K562 treated with DMSO at 1 percent for 12 hours (cell line): ENCODE data around the gene CHRM1. TPM values are rescaled to one million over a fixed set of nuclear protein-coding genes. Genes with fewer than 3 reads are reported as not detected.

ENCODE experiments used
- total RNA-seq: library from RNA; unstranded; fragments of 300-600 nt; gene quantifications from 2 replicates; pipeline ENCODE4 v1.2.3, GENCODE V29; 2022; ENCODE audit not compliant: insufficient read depth

Gene CHRM1, protein sequence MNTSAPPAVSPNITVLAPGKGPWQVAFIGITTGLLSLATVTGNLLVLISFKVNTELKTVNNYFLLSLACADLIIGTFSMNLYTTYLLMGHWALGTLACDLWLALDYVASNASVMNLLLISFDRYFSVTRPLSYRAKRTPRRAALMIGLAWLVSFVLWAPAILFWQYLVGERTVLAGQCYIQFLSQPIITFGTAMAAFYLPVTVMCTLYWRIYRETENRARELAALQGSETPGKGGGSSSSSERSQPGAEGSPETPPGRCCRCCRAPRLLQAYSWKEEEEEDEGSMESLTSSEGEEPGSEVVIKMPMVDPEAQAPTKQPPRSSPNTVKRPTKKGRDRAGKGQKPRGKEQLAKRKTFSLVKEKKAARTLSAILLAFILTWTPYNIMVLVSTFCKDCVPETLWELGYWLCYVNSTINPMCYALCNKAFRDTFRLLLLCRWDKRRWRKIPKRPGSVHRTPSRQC
- not detected in 2 replicates for total RNA-seq

DNA sequence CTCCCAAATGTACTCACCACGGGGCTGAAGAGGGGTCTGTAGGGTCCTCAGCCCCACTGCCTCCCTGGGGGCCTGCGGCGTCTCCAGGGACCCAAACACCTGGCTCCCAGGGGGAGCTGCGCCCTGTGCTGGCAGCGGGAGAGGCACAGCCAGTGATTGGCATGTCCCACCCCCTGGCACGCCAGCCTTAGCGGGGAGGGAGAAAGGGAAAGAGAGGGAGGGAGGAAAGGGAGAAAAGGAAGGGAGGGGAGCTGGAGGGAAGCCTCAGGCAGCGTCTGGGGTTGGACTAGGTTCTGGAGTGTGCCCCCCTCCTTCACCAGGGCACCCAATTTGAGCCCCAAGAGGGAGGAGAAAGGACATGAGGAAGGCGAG is at the start of gene CHRM1:
Gene CHRM1, minus strand, starts transcription at position 163 of the 372 bp plus-strand sequence. CDS start 10,263 bp downstream, outside the sequence.

DNA sequence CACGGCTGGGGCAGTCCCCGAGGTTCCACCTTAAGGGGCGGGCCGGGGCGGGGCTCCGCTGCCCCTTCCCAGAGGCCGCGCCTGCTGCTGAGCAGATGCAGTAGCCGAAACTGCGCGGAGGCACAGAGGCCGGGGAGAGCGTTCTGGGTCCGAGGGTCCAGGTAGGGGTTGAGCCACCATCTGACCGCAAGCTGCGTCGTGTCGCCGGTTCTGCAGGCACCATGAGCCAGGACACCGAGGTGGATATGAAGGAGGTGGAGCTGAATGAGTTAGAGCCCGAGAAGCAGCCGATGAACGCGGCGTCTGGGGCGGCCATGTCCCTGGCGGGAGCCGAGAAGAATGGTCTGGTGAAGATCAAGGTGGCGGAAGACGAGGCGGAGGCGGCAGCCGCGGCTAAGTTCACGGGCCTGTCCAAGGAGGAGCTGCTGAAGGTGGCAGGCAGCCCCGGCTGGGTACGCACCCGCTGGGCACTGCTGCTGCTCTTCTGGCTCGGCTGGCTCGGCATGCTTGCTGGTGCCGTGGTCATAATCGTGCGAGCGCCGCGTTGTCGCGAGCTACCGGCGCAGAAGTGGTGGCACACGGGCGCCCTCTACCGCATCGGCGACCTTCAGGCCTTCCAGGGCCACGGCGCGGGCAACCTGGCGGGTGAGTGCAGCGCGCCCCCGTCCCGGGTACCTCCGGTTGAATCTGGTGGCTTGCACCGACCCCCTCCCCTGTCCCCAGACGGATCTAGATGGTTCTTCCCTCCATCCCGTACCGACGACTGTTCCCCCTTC is 40.2 kb downstream of the CHRM1 start, which contains the start of gene SLC3A2:
Gene SLC3A2, plus strand, starts transcription at position 94 of the 776 bp plus-strand sequence. Its CDS starts 128 bp downstream, at position 222.

Other genes starting within 250 kb of the CHRM1 start
- 17.8 and 31.3 TPM in 2 replicates for gene UQCC3, start 249.7 kb downstream of the CHRM1 start, total RNA-seq
- gene LBHD1, start 249.1 kb downstream of the CHRM1 start, total RNA-seq: 3.6 and 10.6 TPM in 2 replicates
- 242 and 314 TPM in 2 replicates for gene UBXN1, start 242.3 kb downstream of the CHRM1 start, total RNA-seq
- 0.70 TPM in 1 of 2 replicates, not detected in the other for gene LRRN4CL, start 231.8 kb downstream of the CHRM1 start, total RNA-seq
- gene BSCL2, start 213.9 kb downstream of the CHRM1 start, total RNA-seq: 44.2 and 44.8 TPM in 2 replicates
- not detected in 2 replicates for gene GNG3, start 213.7 kb downstream of the CHRM1 start, total RNA-seq
- gene HNRNPUL2, start 193.9 kb downstream of the CHRM1 start, total RNA-seq: 17.1 and 39.0 TPM in 2 replicates
- gene TTC9C, start 192.9 kb downstream of the CHRM1 start, total RNA-seq: 32.8 and 62.0 TPM in 2 replicates
- 1.9 and 3.0 TPM in 2 replicates for gene ZBTB3, start 167.2 kb downstream of the CHRM1 start, total RNA-seq
- gene POLR2G, start 159.8 kb downstream of the CHRM1 start, total RNA-seq: 150 and 166 TPM in 2 replicates
- gene TAF6L, start 150.0 kb downstream of the CHRM1 start, total RNA-seq: 26.4 and 31.9 TPM in 2 replicates
- gene TMEM179B, start 134.0 kb downstream of the CHRM1 start, total RNA-seq: 42.8 and 48.4 TPM in 2 replicates
- 21.7 and 26.1 TPM in 2 replicates for gene TMEM223, start 129.4 kb downstream of the CHRM1 start, total RNA-seq
- gene NXF1, start 115.9 kb downstream of the CHRM1 start, total RNA-seq: 80.0 and 120 TPM in 2 replicates
- gene STX5, start 89.3 kb downstream of the CHRM1 start, total RNA-seq: 66.0 and 83.3 TPM in 2 replicates
- not detected in 2 replicates for gene TEX54, start 88.5 kb downstream of the CHRM1 start, total RNA-seq
- 47.8 and 60.3 TPM in 2 replicates for gene WDR74, start 81.8 kb downstream of the CHRM1 start, total RNA-seq
- gene SLC3A2, start 40.5 kb downstream of the CHRM1 start, total RNA-seq: 391 and 414 TPM in 2 replicates
- gene SLC22A6, start 63.6 kb upstream of the CHRM1 start, total RNA-seq: not detected in 2 replicates
- not detected in 2 replicates for gene SLC22A8, start 94.5 kb upstream of the CHRM1 start, total RNA-seq
- not detected in 2 replicates for gene SLC22A24, start 222.9 kb upstream of the CHRM1 start, total RNA-seq